Measurements from ENCODE around the gene TBC1D9.

TBC1D9 gene

GRCh38 chr4:140743194-140743931, 12.8 kb downstream of the TBC1D9 start:
- ATAC-seq (replicated peaks) (peak; percentile 80 to 81), DNase-seq (no peak)
- peak overlapping the region; percentile 82 to 84 for H3K4me3 Mint-ChIP-seq
- H3K9me3 Mint-ChIP-seq: peaks cover 6 to 10% of the 10 kb centered on the region in 2 donors
- no peaks in the 10 kb centered on the region for H3K27me3 Mint-ChIP-seq
- H3K36me3 Mint-ChIP-seq: peaks cover 2 to 16% of the 10 kb centered on the region in 2 donors
- peak overlapping the region; percentile 94 for H3K27ac Mint-ChIP-seq
- H3K4me1 Mint-ChIP-seq: peaks cover 39 to 62% of the 10 kb centered on the region in 2 donors

GRCh38 chr4:140742838-140743193, 13.4 kb downstream of the TBC1D9 start:
- H3K4me3 Mint-ChIP-seq: peak overlapping the region; percentile 82 to 84
- no peak for DNase-seq
- peak; percentile 9 to 37 for ATAC-seq (replicated peaks)

GRCh38 chr4:140740906-140741670, 15.1 kb downstream of the TBC1D9 start:
- Mint-ChIP-seq H3K4me1 (peaks cover 46 to 81% of the 10 kb centered on the region in 2 donors), H3K27ac (no peak overlapping the region), H3K4me3 (no peak overlapping the region), H3K36me3 (peaks cover 0 to 4% of the 10 kb centered on the region in 2 donors), H3K27me3 (no peaks in the 10 kb centered on the region), H3K9me3 (peaks cover 0 to 2% of the 10 kb centered on the region in 2 donors)
- ATAC-seq (replicated peaks) (no peak), DNase-seq (no peak)

More at GRCh38 chr4:140742838-140743193, 13.4 kb downstream of the TBC1D9 start:
- peaks cover 39 to 66% of the 10 kb centered on the region in 2 donors for H3K4me1 Mint-ChIP-seq
- peaks cover 4 to 5% of the 10 kb centered on the region in 2 donors for H3K9me3 Mint-ChIP-seq
- no peaks in the 10 kb centered on the region for H3K27me3 Mint-ChIP-seq
- peak overlapping the region; percentile 94 for H3K27ac Mint-ChIP-seq
- peaks cover 1 to 10% of the 10 kb centered on the region in 2 donors for H3K36me3 Mint-ChIP-seq

GRCh38 chr4:140740422-140740821, 15.8 kb downstream of the TBC1D9 start:
- DNase-seq: no peak
- peaks cover 50 to 87% of the 10 kb centered on the region in 2 donors for H3K4me1 Mint-ChIP-seq
- H3K27me3 Mint-ChIP-seq: no peaks in the 10 kb centered on the region
- H3K27ac Mint-ChIP-seq: peak overlapping the region; percentile 74
- peaks cover 0 to 3% of the 10 kb centered on the region in 2 donors for H3K36me3 Mint-ChIP-seq
- no peaks in the 10 kb centered on the region for H3K9me3 Mint-ChIP-seq
- H3K4me3 Mint-ChIP-seq: no peak overlapping the region
- no peak for ATAC-seq (replicated peaks)

- H3K27ac Mint-ChIP-seq: no peak overlapping the region
- H3K4me1 Mint-ChIP-seq: peaks cover 49 to 86% of the 10 kb centered on the region in 2 donors
- no peaks in the 10 kb centered on the region for H3K27me3 Mint-ChIP-seq
- no peak for DNase-seq
- peaks cover 0 to 3% of the 10 kb centered on the region in 2 donors for H3K36me3 Mint-ChIP-seq
- no peak for ATAC-seq (replicated peaks)
- no peaks in the 10 kb centered on the region for H3K9me3 Mint-ChIP-seq
- H3K4me3 Mint-ChIP-seq: no peak overlapping the region
Measured at GRCh38 chr4:140739971-140740370, 16.2 kb downstream of the TBC1D9 start.

GRCh38 chr4:140738139-140738538, 18.0 kb downstream of the TBC1D9 start:
- peaks cover 39 to 68% of the 10 kb centered on the region in 2 donors for H3K4me1 Mint-ChIP-seq
- peaks cover 0 to 6% of the 10 kb centered on the region in 2 donors for H3K36me3 Mint-ChIP-seq
- no peaks in the 10 kb centered on the region for H3K27me3 Mint-ChIP-seq
- H3K4me3 Mint-ChIP-seq: no peak overlapping the region
- ATAC-seq (replicated peaks) (no peak), DNase-seq (no peak)
- no peak overlapping the region for H3K27ac Mint-ChIP-seq
- no peaks in the 10 kb centered on the region for H3K9me3 Mint-ChIP-seq

GRCh38 chr4:140736669-140737343, 19.4 kb downstream of the TBC1D9 start:
- no peaks in the 10 kb centered on the region for H3K27me3 Mint-ChIP-seq
- no peak overlapping the region for H3K4me3 Mint-ChIP-seq
- H3K4me1 Mint-ChIP-seq: peaks cover 30 to 54% of the 10 kb centered on the region in 2 donors
- H3K9me3 Mint-ChIP-seq: no peaks in the 10 kb centered on the region
- H3K27ac Mint-ChIP-seq: peak overlapping the region; percentile 38
- ATAC-seq (replicated peaks) (no peak), DNase-seq (no peak)
- H3K36me3 Mint-ChIP-seq: peaks cover 0 to 6% of the 10 kb centered on the region in 2 donors

- H3K27ac Mint-ChIP-seq: peak overlapping the region; percentile 45
- no peaks in the 10 kb centered on the region for H3K9me3 Mint-ChIP-seq
- H3K36me3 Mint-ChIP-seq: peaks cover 0 to 6% of the 10 kb centered on the region in 2 donors
- no peak for DNase-seq
- ATAC-seq (replicated peaks): no peak
- H3K4me3 Mint-ChIP-seq: no peak overlapping the region
- H3K27me3 Mint-ChIP-seq: no peaks in the 10 kb centered on the region
- peaks cover 27 to 48% of the 10 kb centered on the region in 2 donors for H3K4me1 Mint-ChIP-seq
Measured at GRCh38 chr4:140735779-140736391, 20.3 kb downstream of the TBC1D9 start.

- no peak overlapping the region for H3K27ac Mint-ChIP-seq
- H3K36me3 Mint-ChIP-seq: peaks cover 0 to 6% of the 10 kb centered on the region in 2 donors
- H3K9me3 Mint-ChIP-seq: no peaks in the 10 kb centered on the region
- no peaks in the 10 kb centered on the region for H3K27me3 Mint-ChIP-seq
- H3K4me1 Mint-ChIP-seq: peaks cover 25 to 42% of the 10 kb centered on the region in 2 donors
- DNase-seq: no peak
- H3K4me3 Mint-ChIP-seq: no peak overlapping the region
- ATAC-seq (replicated peaks): no peak
Measured at GRCh38 chr4:140735317-140735716, 20.9 kb downstream of the TBC1D9 start.

GRCh38 chr4:140732780-140733179, 23.4 kb downstream of the TBC1D9 start:
- ATAC-seq (replicated peaks): no peak
- no peak for DNase-seq
- Mint-ChIP-seq H3K4me3 (no peak overlapping the region), H3K9me3 (no peaks in the 10 kb centered on the region), H3K27ac (no peak overlapping the region), H3K4me1 (peaks cover 28 to 38% of the 10 kb centered on the region in 2 donors), H3K27me3 (no peaks in the 10 kb centered on the region), H3K36me3 (peaks cover 0 to 6% of the 10 kb centered on the region in 2 donors)

GRCh38 chr4:140729344-140730049, 26.7 kb downstream of the TBC1D9 start:
- Mint-ChIP-seq H3K4me3 (no peak overlapping the region), H3K27me3 (no peaks in the 10 kb centered on the region), H3K36me3 (peaks cover 0 to 4% of the 10 kb centered on the region in 2 donors), H3K9me3 (no peaks in the 10 kb centered on the region), H3K27ac (no peak overlapping the region), H3K4me1 (peaks cover 22 to 27% of the 10 kb centered on the region in 2 donors)
- DNase-seq: no peak
- no peak for ATAC-seq (replicated peaks)

- ATAC-seq (replicated peaks): peak; percentile 24 to 31
- Mint-ChIP-seq H3K4me3 (no peak overlapping the region), H3K36me3 (no peaks in the 10 kb centered on the region), H3K27me3 (no peaks in the 10 kb centered on the region), H3K27ac (peak overlapping the region; percentile 82), H3K4me1 (peaks cover 19 to 36% of the 10 kb centered on the region in 2 donors), H3K9me3 (no peaks in the 10 kb centered on the region)
- DNase-seq: no peak
Measured at GRCh38 chr4:140726776-140727500, 29.2 kb downstream of the TBC1D9 start.

- DNase-seq (no peak), ATAC-seq (replicated peaks) (no peak)
- H3K4me3 Mint-ChIP-seq: no peak overlapping the region
- H3K27me3 Mint-ChIP-seq: no peaks in the 10 kb centered on the region
- peaks cover 31 to 50% of the 10 kb centered on the region in 2 donors for H3K4me1 Mint-ChIP-seq
- H3K27ac Mint-ChIP-seq: no peak overlapping the region
- H3K9me3 Mint-ChIP-seq: no peaks in the 10 kb centered on the region
- H3K36me3 Mint-ChIP-seq: no peaks in the 10 kb centered on the region
Measured at GRCh38 chr4:140725556-140725955, 30.6 kb downstream of the TBC1D9 start.

Measured in stimulated activated naive B cell treated with anti-CD40 and anti-IgM and Interleukin-4, amounts not matched to agents 10 μg/mL and 1 μg/mL and 100 μg/mL, for 72 hours (primary cell).